DMS53 treated with DMSO at 0.1 percent for 48 hours (cell line): Measurements from ENCODE around the gene ADISSP.

Experiments used
- DNase-seq: peaks from one replicate; lab custom pipeline; 2025; ENCODE audit not compliant: unreplicated experiment; lab: John Stamatoyannopoulos, UW

The ADISSP gene

GRCh38 chr20:3720626-3721025 is 46.9 kb downstream of the ADISSP start:
- DNase-seq, result no peak

- no peak for DNase-seq
Observed at GRCh38 chr20:3720068-3720467, 47.5 kb downstream of the ADISSP start.

- DNase-seq, result no peak
Observed at GRCh38 chr20:3719046-3719445, 48.5 kb downstream of the ADISSP start.

- DNase-seq, result peak; percentile 31
Observed at GRCh38 chr20:3716195-3716834, 51.2 kb downstream of the ADISSP start.

GRCh38 chr20:3714092-3714491 is 53.5 kb downstream of the ADISSP start:
- DNase-seq, result no peak

- no peak for DNase-seq
Observed at GRCh38 chr20:3712279-3712873, 55.2 kb downstream of the ADISSP start, which contains the start of gene SIGLEC1. Gene SIGLEC1 (minus strand): TSS chr20:3712600. CDS start chr20:3707128, 5,472 bp downstream.

GRCh38 chr20:3711484-3711941 is 56.0 kb downstream of the ADISSP start:
- DNase-seq, result no peak

GRCh38 chr20:3710703-3711483 is 56.7 kb downstream of the ADISSP start:
- no peak for DNase-seq

GRCh38 chr20:3710011-3710466 is 57.5 kb downstream of the ADISSP start:
- no peak for DNase-seq

GRCh38 chr20:3707508-3707899 is 60.0 kb downstream of the ADISSP start:
- no peak for DNase-seq

- no peak for DNase-seq
Observed at GRCh38 chr20:3706774-3707507, 60.6 kb downstream of the ADISSP start.

- no peak for DNase-seq
Observed at GRCh38 chr20:3705970-3706739, 61.4 kb downstream of the ADISSP start.

GRCh38 chr20:3705491-3705969 is 62.0 kb downstream of the ADISSP start:
- DNase-seq, result no peak

GRCh38 chr20:3704087-3704486 is 63.5 kb downstream of the ADISSP start:
- no peak for DNase-seq
